Type B pancreatic cell (in vitro differentiated cells): Measurements from ENCODE around the gene RASSF7. TPM values are rescaled to one million over a fixed set of nuclear protein-coding genes. Genes with fewer than 3 reads are reported as not detected.
A peak's percentile ranks its signal among the peaks of the same experiment; 100 is the strongest.

Source experiments
- DNase-seq: peaks from one replicate; pipeline ENCODE4 v3.0.0; 2021; ENCODE audit warnings: mixed read lengths; ENCODE audit not compliant: unreplicated experiment; ENCODE audit errors: extremely low spot score
- H3K27ac Mint-ChIP-seq: 2 replicates; pipeline ENCODE4 v1.8.0; 2021; ENCODE audit warnings: mild to moderate bottlenecking, mixed read lengths
- H3K27me3 Mint-ChIP-seq: 2 replicates; pipeline ENCODE4 v1.8.0; 2021; ENCODE audit warnings: mixed read lengths
- H3K36me3 Mint-ChIP-seq: 2 replicates; pipeline ENCODE4 v1.8.0; 2021; ENCODE audit warnings: mixed read lengths
- H3K4me1 Mint-ChIP-seq: one replicate; pipeline ENCODE4 v1.8.0; 2021; ENCODE audit warnings: mixed read lengths; ENCODE audit not compliant: unreplicated experiment
- H3K4me3 Mint-ChIP-seq: 2 replicates; pipeline ENCODE4 v1.8.0; 2021; ENCODE audit warnings: mild to moderate bottlenecking, mixed read lengths
- H3K9me3 Mint-ChIP-seq: 2 replicates; pipeline ENCODE4 v1.8.0; 2021; ENCODE audit warnings: mixed read lengths
- CTCF ChIP-seq: fragments of 200-600 bp; sonication (generic); conservative IDR thresholded peaks from 2 replicates; pipeline ENCODE4 v1.5.0; 2021; ENCODE audit warnings: antibody characterized with exemption, mild to moderate bottlenecking
- total RNA-seq: library from RNA; stranded (reverse); gene quantifications from 2 replicates; pipeline ENCODE4 v1.2.1, GENCODE V29; 2021; ENCODE audit warnings: low replicate concordance

The RASSF7 gene
- total RNA-seq, 1 donor from 2014 or later, result 35.7 TPM

GRCh38 chr11:556662-557256 lies 4.0 kb upstream of the RASSF7 start:
- Mint-ChIP-seq H3K27ac (no peak overlapping the region), H3K9me3 (no peaks in the 10 kb centered on the region), H3K4me3 (peak overlapping the region; percentile 14), H3K36me3 (no peaks in the 10 kb centered on the region), H3K27me3 (peaks cover 18% of the 10 kb centered on the region), H3K4me1 (peaks cover 5% of the 10 kb centered on the region)
- no peak for DNase-seq
- no peak for TF ChIP-seq CTCF

- Mint-ChIP-seq H3K27ac (no peak overlapping the region), H3K4me3 (peak overlapping the region; percentile 54), H3K36me3 (no peaks in the 10 kb centered on the region), H3K9me3 (no peaks in the 10 kb centered on the region), H3K27me3 (peaks cover 18% of the 10 kb centered on the region), H3K4me1 (peaks cover 5% of the 10 kb centered on the region)
- DNase-seq, result no peak
- TF ChIP-seq CTCF, result no peak
Measured at GRCh38 chr11:557328-558132, 3.2 kb upstream of the RASSF7 start.

GRCh38 chr11:558503-558902 lies 2.3 kb upstream of the RASSF7 start:
- Mint-ChIP-seq H3K9me3 (no peaks in the 10 kb centered on the region), H3K27ac (no peak overlapping the region), H3K4me1 (peaks cover 5% of the 10 kb centered on the region), H3K36me3 (no peaks in the 10 kb centered on the region), H3K27me3 (peaks cover 18% of the 10 kb centered on the region), H3K4me3 (no peak overlapping the region)
- DNase-seq, result no peak
- TF ChIP-seq CTCF, result no peak

GRCh38 chr11:559020-559620 lies 1.6 kb upstream of the RASSF7 start:
- H3K36me3 Mint-ChIP-seq, result no peaks in the 10 kb centered on the region

More at GRCh38 chr11:559020-559620, 1.6 kb upstream of the RASSF7 start:
- no peaks in the 10 kb centered on the region for H3K9me3 Mint-ChIP-seq
- TF ChIP-seq CTCF, result no peak
- H3K4me1 Mint-ChIP-seq, result peaks cover 5% of the 10 kb centered on the region
- DNase-seq, result no peak
- peaks cover 18% of the 10 kb centered on the region for H3K27me3 Mint-ChIP-seq
- H3K4me3 Mint-ChIP-seq, result no peak overlapping the region
- H3K27ac Mint-ChIP-seq, result no peak overlapping the region
